HL-60 (cell line): ENCODE results near the gene CCSER1.
"Not testable (repeated sequence)": the region's sequence is repeated elsewhere in the genome, so short reads cannot be mapped to it uniquely, and the experiment has no call there.

Experiments used
- DNase-seq, 2 experiments: peaks; one replicate each; pipeline ENCODE4 v3.0.0-alpha.2; 2010 to 2020; ENCODE audit warnings: low read depth in 1 of 2, low spot score in 1 of 2
- H3K27ac ChIP-seq: fragments of 250-450 bp; sonication (Bioruptor Pico); replicated peaks from 2 replicates; pipeline ENCODE4 v1.5.1; 2020; ENCODE audit warnings: mild to moderate bottlenecking, moderate library complexity
- H3K27me3 ChIP-seq: fragments of 250-450 bp; sonication (Bioruptor Pico); 2 replicates; pipeline ENCODE4 v1.5.1; 2021; ENCODE audit warnings: mild to moderate bottlenecking, moderate library complexity; ENCODE audit not compliant: insufficient read depth, poor library complexity, severe bottlenecking
- H3K4me3 ChIP-seq: replicated peaks from 2 replicates; pipeline ENCODE4 v1.5.1; 2011; ENCODE audit warnings: mild to moderate bottlenecking, control low read depth, low read length; ENCODE audit not compliant: insufficient read depth
- CTCF ChIP-seq: IDR thresholded peaks from one replicate; pipeline ENCODE4 v1.5.1; 2011; ENCODE audit warnings: low read length, control low read depth, inconsistent platforms; ENCODE audit not compliant: insufficient read depth
- GABPA ChIP-seq: IDR thresholded peaks from 2 replicates; pipeline ENCODE4 v1.6.1; 2012; ENCODE audit warnings: low read depth
- POLR2AphosphoS5 ChIP-seq: IDR thresholded peaks from 2 replicates; pipeline ENCODE4 v1.6.1; 2012; ENCODE audit warnings: low read depth
- REST ChIP-seq: IDR thresholded peaks from 2 replicates; pipeline ENCODE4 v1.6.1; 2012; ENCODE audit warnings: low read depth; ENCODE audit not compliant: insufficient replicate concordance
- SPI1 ChIP-seq: IDR thresholded peaks from 2 replicates; pipeline ENCODE4 v1.6.1; 2012; ENCODE audit warnings: low read depth, mild to moderate bottlenecking, borderline replicate concordance

The CCSER1 gene

GRCh38 chr4:91454111-91454510 is 1326.9 kb downstream of the CCSER1 start:
- DNase-seq: no peak
- TF ChIP-seq SPI1 (no peak), REST (no peak), GABPA (no peak), CTCF (no peak), POLR2AphosphoS5 (no peak)
- H3K27ac ChIP-seq: no peak overlapping the region
- no peak overlapping the region for H3K4me3 ChIP-seq
- no peaks in the 10 kb centered on the region for H3K27me3 ChIP-seq

GRCh38 chr4:91462566-91462965 is 1335.4 kb downstream of the CCSER1 start:
- H3K4me3 ChIP-seq, DNase-seq, H3K27me3 ChIP-seq, H3K27ac ChIP-seq: not testable (repeated sequence)

- H3K4me3 ChIP-seq: no peak overlapping the region
- no peak overlapping the region for H3K27ac ChIP-seq
- TF ChIP-seq SPI1 (no peak), GABPA (no peak), REST (no peak), CTCF (no peak), POLR2AphosphoS5 (no peak)
- no peak for DNase-seq
- no peaks in the 10 kb centered on the region for H3K27me3 ChIP-seq
Measured at GRCh38 chr4:91470671-91471070, 1343.5 kb downstream of the CCSER1 start.

- no peak overlapping the region for H3K27ac ChIP-seq
- TF ChIP-seq CTCF: no peak
- no peak for TF ChIP-seq REST
- TF ChIP-seq GABPA: no peak
- no peaks in the 10 kb centered on the region for H3K27me3 ChIP-seq
- DNase-seq: no peak
- H3K4me3 ChIP-seq: no peak overlapping the region
Measured at GRCh38 chr4:91471280-91471679, 1344.1 kb downstream of the CCSER1 start.
